HepG2 (cell line): ENCODE measurements around the gene NPEPL1. TPM values are rescaled to one million over a fixed set of nuclear protein-coding genes. Genes with fewer than 3 reads are reported as not detected.

Experiments
- ATAC-seq: fragments of 200-7000 bp; cut with Tn5 transposase; 3 replicates; pipeline ENCODE4 v1.9.1; 2020; ENCODE audit warnings: mild to moderate bottlenecking, moderate library complexity
- BruUV-seq: library from RNA; stranded (reverse); fragments of 400-500 nt; replicated peaks from 2 replicates; lab custom pipeline; 2021; lab: Mats Ljungman, UMichigan
- CTCF ChIA-PET: fragments of 300-600 bp; formaldehyde crosslinking; extraction: SDS; loops from one replicate; lab custom pipeline; 2021; ENCODE audit warnings: low total read pairs, inconsistent platforms, low intra/inter-chr PET ratio; lab: Yijun Ruan, JAX
- POLR2A ChIA-PET: fragments of 350-600 bp; sonication (Branson Sonifier 250); formaldehyde crosslinking; loops from one replicate; lab custom pipeline; 2020; ENCODE audit warnings: antibody characterized with exemption, inconsistent platforms; lab: Yijun Ruan, JAX
- DNase-seq: peaks from one replicate; pipeline ENCODE4 v3.0.0-alpha.2; 2015; ENCODE audit warnings: low spot score
- FAIRE-seq: peaks from 3 replicates; lab custom pipeline; 2011; peaks lifted over from hg19 to GRCh38; lab: Jason Lieb, UNC
- H2AFZ ChIP-seq: one replicate; pipeline ENCODE4 v1.6.1; 2011; ENCODE audit warnings: low read length, inconsistent platforms
- H3K27ac ChIP-seq: fragments of 300-600 bp; 3 replicates; pipeline ENCODE4 v1.8.0; 2011; ENCODE audit warnings: mixed run types, mild to moderate bottlenecking, mixed read lengths, low read length, inconsistent platforms; ENCODE audit not compliant: insufficient read depth; ENCODE audit errors: extremely low read length
- H3K27me3 ChIP-seq, 2 experiments: fragments of 200-600 bp in 1 of 2; 2 replicates in 1 of 2; 3 replicates in 1 of 2; pipeline versions ENCODE4 v1.6.0 to v1.8.0; 2011; ENCODE audit warnings: low read length in 2 of 2, mild to moderate bottlenecking in 2 of 2, moderate library complexity in 2 of 2, inconsistent platforms in 1 of 2; ENCODE audit not compliant: insufficient read depth in 2 of 2, control insufficient read depth in 1 of 2
- H3K36me3 ChIP-seq, 2 experiments: fragments of 200-600 bp in 1 of 2; replicated peaks in 1 of 2; 2 replicates in 1 of 2; 3 replicates in 1 of 2; pipeline versions ENCODE4 v1.5.1 to v1.8.0; 2011; ENCODE audit warnings: low read length in 2 of 2, inconsistent platforms in 1 of 2; ENCODE audit not compliant: insufficient read depth in 2 of 2, control insufficient read depth in 1 of 2
- H3K4me1 ChIP-seq: 2 replicates; pipeline ENCODE4 v1.5.1; 2012; ENCODE audit warnings: low read length, inconsistent platforms; ENCODE audit not compliant: insufficient read depth
- H3K4me2 ChIP-seq: 2 replicates; pipeline ENCODE4 v1.6.0; 2011; ENCODE audit warnings: low read depth, low read length, inconsistent platforms
- H3K4me3 ChIP-seq, 3 experiments: fragments of 200-600 bp in 1 of 3; sonication (generic), shearing (Covaris generic) in 1 of 3; replicated peaks in 1 of 3; 2 replicates each; pipeline ENCODE4 v1.5.1; 2011 to 2016; ENCODE audit warnings: low read length in 3 of 3, inconsistent platforms in 2 of 3, low read depth in 2 of 3, mild to moderate bottlenecking in 2 of 3, control low read depth in 1 of 3, mixed read lengths in 1 of 3; ENCODE audit not compliant: insufficient read depth in 1 of 3
- H3K79me2 ChIP-seq: one replicate; pipeline ENCODE4 v1.6.1; 2011; ENCODE audit warnings: low read length, inconsistent platforms; ENCODE audit not compliant: insufficient read depth
- H3K9ac ChIP-seq: 2 replicates; pipeline ENCODE4 v1.6.0; 2011; ENCODE audit warnings: mild to moderate bottlenecking, low read depth, low read length, inconsistent platforms; ENCODE audit not compliant: insufficient read depth
- H3K9me3 ChIP-seq: 2 replicates; pipeline ENCODE4 v1.5.1; 2012; ENCODE audit warnings: mild to moderate bottlenecking, low read length
- H4K20me1 ChIP-seq: 2 replicates; pipeline ENCODE4 v1.6.0; 2011; ENCODE audit warnings: inconsistent platforms, mild to moderate bottlenecking, low read length, moderate library complexity; ENCODE audit not compliant: insufficient read depth
- ARNT2 ChIP-seq: sonication (generic); formaldehyde crosslinking; IDR thresholded peaks from 2 replicates; pipeline ENCODE4 v1.8.0; 2022; ENCODE audit warnings: mild to moderate bottlenecking, low read depth, missing genetic modification reagents, moderate library complexity
- DMAP1 ChIP-seq: IDR thresholded peaks from 2 replicates; pipeline ENCODE4 v1.6.1; 2016
- FOXM1 ChIP-seq: sonication (generic); formaldehyde crosslinking; IDR thresholded peaks from 2 replicates; pipeline ENCODE4 v1.5.0; 2020; ENCODE audit warnings: missing genetic modification reagents
- HNF4A ChIP-seq: sonication (generic); formaldehyde crosslinking; IDR thresholded peaks from 2 replicates; pipeline ENCODE4 v1.4.0; 2020; ENCODE audit warnings: missing genetic modification reagents
- IRF2 ChIP-seq: IDR thresholded peaks from 2 replicates; pipeline ENCODE4 v1.6.1; 2018; ENCODE audit warnings: missing genetic modification reagents, missing compliant biosample characterization
- JARID2 ChIP-seq: sonication (generic); formaldehyde crosslinking; IDR thresholded peaks from 2 replicates; pipeline ENCODE4 v1.8.1; 2023; ENCODE audit warnings: missing genetic modification reagents, inconsistent platforms; ENCODE audit not compliant: insufficient replicate concordance
- KAT7 ChIP-seq: IDR thresholded peaks from 2 replicates; pipeline ENCODE4 v1.6.1; 2018; ENCODE audit warnings: borderline replicate concordance, missing compliant biosample characterization
- RBAK ChIP-seq: sonication (generic); formaldehyde crosslinking; IDR thresholded peaks from 2 replicates; pipeline ENCODE4 v1.5.1; 2020; ENCODE audit warnings: mild to moderate bottlenecking, missing genetic modification reagents
- TARDBP ChIP-seq: sonication (generic); formaldehyde crosslinking; IDR thresholded peaks from 2 replicates; pipeline ENCODE4 v1.8.0; 2022; ENCODE audit warnings: mild to moderate bottlenecking, missing genetic modification reagents
- ZC3H13 ChIP-seq: sonication (generic); formaldehyde crosslinking; IDR thresholded peaks from 2 replicates; pipeline ENCODE4 v1.8.1; 2023; ENCODE audit warnings: mild to moderate bottlenecking, missing genetic modification reagents, moderate library complexity
- ZNF234 ChIP-seq: sonication (generic); formaldehyde crosslinking; conservative IDR thresholded peaks from 2 replicates; pipeline ENCODE4 v1.5.1; 2020; ENCODE audit warnings: mild to moderate bottlenecking, missing genetic modification reagents
- ZNF317 ChIP-seq: sonication (generic); formaldehyde crosslinking; IDR thresholded peaks from 2 replicates; pipeline ENCODE4 v1.5.0; 2020; ENCODE audit warnings: mild to moderate bottlenecking, missing genetic modification reagents
- ZNF616 ChIP-seq: sonication (generic); formaldehyde crosslinking; IDR thresholded peaks from 2 replicates; pipeline ENCODE4 v1.5.0; 2020; ENCODE audit warnings: low read depth, mild to moderate bottlenecking, missing genetic modification reagents
- WGBS: methylation state at CpG from one replicate; pipeline ENCODE4 v1.1.6; 2017; ENCODE audit warnings: low lambda C conversion rate; 5-methylcytosine and 5-hydroxymethylcytosine counted together
- in situ Hi-C: cut with HindIII; loops from 2 replicates; pipeline ENCODE4 v1.10.0; 2017; ENCODE audit warnings: low pct_unique_long_range_greater_than_20kb; ENCODE audit not compliant: extremely low pct_ligation_motif_present
- intact Hi-C: fragments of 100-400 bp; cut with micrococcal nuclease; formaldehyde crosslinking; loops from one replicate; pipeline ENCODE4 v1.10.0; 2022; ENCODE audit not compliant: unreplicated experiment
- polyA plus RNA-seq, 8 experiments: library from polyadenylated mRNA; depleted of rRNA in 3 of 8; stranded (reverse) in 7 of 8; unstranded in 1 of 8; fragments of >200 nt; fragmentation: Illumina TruSeq in 4 of 8; extraction: Trizol in 4 of 8; gene quantifications; 2 replicates each; pipeline versions ENCODE4 v1.2.1 to v1.2.3, GENCODE V29; 2011 to 2016; ENCODE audit warnings: low read depth in 4 of 8, missing spikeins in 1 of 8, mixed read lengths in 1 of 8; ENCODE audit not compliant: insufficient read depth in 1 of 8
- total RNA-seq, 5 experiments: library from RNA; depleted of rRNA; stranded (reverse); fragments of >200 nt; fragmentation: Illumina TruSeq; extraction: Trizol; gene quantifications; 2 replicates each; pipeline ENCODE4 v1.2.3, GENCODE V29; 2016; ENCODE audit warnings: low read depth in 1 of 5
- TF ChIP-seq, protein P1 (sequence below): sonication (generic); formaldehyde crosslinking; IDR thresholded peaks from 2 replicates; pipeline ENCODE4 v1.8.0; 2022; ENCODE audit warnings: mild to moderate bottlenecking, missing genetic modification reagents; ENCODE audit not compliant: insufficient replicate concordance
- TF ChIP-seq, protein P2 (sequence below): sonication (generic); formaldehyde crosslinking; IDR thresholded peaks from 2 replicates; pipeline ENCODE4 v1.4.0; 2020; ENCODE audit warnings: low read depth, missing genetic modification reagents
- TF ChIP-seq, protein P3 (sequence below): sonication (generic); formaldehyde crosslinking; IDR thresholded peaks from 2 replicates; pipeline ENCODE4 v1.5.0; 2020; ENCODE audit warnings: mild to moderate bottlenecking, missing genetic modification reagents

Gene NPEPL1
- total and polyA plus RNA-seq, 2 of the 13 experiments (the other 11 are each of a cell fraction or from before 2014, with no cell fraction given), result 4.1 to 7.5 TPM

DNA sequence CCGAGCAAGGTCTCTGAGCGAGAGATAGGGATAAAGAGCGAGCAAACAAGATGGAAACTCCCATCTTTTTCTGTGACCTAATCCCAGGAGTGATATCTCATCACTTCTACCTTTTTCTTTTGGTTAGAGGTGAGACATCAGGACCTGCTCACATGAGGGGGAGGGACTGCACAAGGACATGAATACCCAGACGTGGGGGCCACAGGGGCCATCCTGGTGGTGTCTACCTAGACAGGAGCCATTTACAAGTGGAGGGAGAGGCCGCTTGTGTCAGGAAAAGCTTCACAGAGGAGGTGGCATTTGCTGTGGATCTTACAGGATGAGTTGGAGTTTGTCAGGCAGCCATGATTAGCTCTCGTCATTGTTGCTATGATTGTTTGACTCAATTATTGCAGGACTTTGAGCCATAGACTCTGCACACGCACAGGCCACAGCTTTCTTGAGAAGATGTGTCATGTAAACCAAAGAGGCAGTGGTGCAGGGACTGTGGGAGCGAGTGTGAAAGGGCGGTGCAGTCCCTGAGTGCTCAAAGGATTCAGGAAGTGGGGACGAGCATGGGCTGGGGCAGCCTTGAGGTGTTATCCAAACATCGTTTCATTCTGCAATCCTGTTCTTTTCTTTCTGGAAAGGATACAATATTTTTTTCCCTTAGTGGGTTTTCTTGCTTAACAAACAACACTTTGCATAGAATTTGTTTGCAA is 7.7 kb downstream of the NPEPL1 start (continued):
- TF ChIP-seq, protein P1, sequence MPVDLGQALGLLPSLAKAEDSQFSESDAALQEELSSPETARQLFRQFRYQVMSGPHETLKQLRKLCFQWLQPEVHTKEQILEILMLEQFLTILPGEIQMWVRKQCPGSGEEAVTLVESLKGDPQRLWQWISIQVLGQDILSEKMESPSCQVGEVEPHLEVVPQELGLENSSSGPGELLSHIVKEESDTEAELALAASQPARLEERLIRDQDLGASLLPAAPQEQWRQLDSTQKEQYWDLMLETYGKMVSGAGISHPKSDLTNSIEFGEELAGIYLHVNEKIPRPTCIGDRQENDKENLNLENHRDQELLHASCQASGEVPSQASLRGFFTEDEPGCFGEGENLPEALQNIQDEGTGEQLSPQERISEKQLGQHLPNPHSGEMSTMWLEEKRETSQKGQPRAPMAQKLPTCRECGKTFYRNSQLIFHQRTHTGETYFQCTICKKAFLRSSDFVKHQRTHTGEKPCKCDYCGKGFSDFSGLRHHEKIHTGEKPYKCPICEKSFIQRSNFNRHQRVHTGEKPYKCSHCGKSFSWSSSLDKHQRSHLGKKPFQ (CRISPR knock-in tag), result no peak
- TF ChIP-seq KAT7 (CRISPR knock-in tag) (no peak), DMAP1 (CRISPR knock-in tag) (no peak), HNF4A (CRISPR knock-in tag) (no peak), RBAK (no peak), ZC3H13 (CRISPR knock-in tag) (no peak)

DNA sequence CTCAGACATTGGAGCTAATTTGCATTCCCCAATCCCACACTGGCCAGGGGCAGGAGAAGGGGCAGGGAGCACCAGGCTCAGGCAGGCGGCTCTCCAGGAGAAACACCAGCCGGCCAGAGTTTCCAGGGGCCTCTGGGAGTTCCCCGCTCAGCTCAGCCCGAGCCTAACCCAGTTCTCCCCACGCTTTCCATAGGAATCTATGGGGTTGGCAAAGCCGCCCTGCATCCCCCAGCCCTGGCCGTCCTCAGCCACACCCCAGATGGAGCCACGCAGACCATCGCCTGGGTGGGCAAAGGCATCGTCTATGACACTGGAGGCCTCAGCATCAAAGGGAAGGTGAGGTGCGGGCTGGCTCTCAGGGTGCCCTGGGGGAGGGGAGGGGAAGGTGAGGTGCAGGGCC is 8.2 kb downstream of the NPEPL1 start:
- Histone ChIP-seq H3K79me2 (no peaks in the 10 kb centered on the region), H3K27ac (no peak overlapping the region), H3K4me3 (no peak overlapping the region), H3K9me3 (no peaks in the 10 kb centered on the region), H3K4me1 (no peaks in the 10 kb centered on the region), H3K27me3 (no peaks in the 10 kb centered on the region), H3K36me3 (peaks cover 21 to 33% of the 10 kb centered on the region in 2 experiments; a peak in 4 of 5 replicates), H3K4me2 (no peak overlapping the region), H3K9ac (no peak overlapping the region), H2AFZ (no peak overlapping the region), H4K20me1 (no peaks in the 10 kb centered on the region; the same call in 1 of the 2 replicates)
- ChIA-PET POLR2A (no interaction called here), CTCF (no interaction called here)
- no peak for DNase-seq
- no peak for FAIRE-seq
- 94% methylated on average over 11 of the region's 11 CpGs for WGBS
- BruUV-seq, result no TSS peak
- in situ Hi-C loops, result no loop called here
- intact Hi-C loops, result no loop called here
- ATAC-seq, result no peak
- TF ChIP-seq IRF2 (CRISPR knock-in tag) (no peak), TARDBP (CRISPR knock-in tag) (no peak), ZNF234 (no peak), ARNT2 (no peak), FOXM1 (CRISPR knock-in tag) (no peak), ZNF616 (no peak), JARID2 (CRISPR knock-in tag) (no peak), ZNF317 (CRISPR knock-in tag) (no peak)
- TF ChIP-seq, protein P2, sequence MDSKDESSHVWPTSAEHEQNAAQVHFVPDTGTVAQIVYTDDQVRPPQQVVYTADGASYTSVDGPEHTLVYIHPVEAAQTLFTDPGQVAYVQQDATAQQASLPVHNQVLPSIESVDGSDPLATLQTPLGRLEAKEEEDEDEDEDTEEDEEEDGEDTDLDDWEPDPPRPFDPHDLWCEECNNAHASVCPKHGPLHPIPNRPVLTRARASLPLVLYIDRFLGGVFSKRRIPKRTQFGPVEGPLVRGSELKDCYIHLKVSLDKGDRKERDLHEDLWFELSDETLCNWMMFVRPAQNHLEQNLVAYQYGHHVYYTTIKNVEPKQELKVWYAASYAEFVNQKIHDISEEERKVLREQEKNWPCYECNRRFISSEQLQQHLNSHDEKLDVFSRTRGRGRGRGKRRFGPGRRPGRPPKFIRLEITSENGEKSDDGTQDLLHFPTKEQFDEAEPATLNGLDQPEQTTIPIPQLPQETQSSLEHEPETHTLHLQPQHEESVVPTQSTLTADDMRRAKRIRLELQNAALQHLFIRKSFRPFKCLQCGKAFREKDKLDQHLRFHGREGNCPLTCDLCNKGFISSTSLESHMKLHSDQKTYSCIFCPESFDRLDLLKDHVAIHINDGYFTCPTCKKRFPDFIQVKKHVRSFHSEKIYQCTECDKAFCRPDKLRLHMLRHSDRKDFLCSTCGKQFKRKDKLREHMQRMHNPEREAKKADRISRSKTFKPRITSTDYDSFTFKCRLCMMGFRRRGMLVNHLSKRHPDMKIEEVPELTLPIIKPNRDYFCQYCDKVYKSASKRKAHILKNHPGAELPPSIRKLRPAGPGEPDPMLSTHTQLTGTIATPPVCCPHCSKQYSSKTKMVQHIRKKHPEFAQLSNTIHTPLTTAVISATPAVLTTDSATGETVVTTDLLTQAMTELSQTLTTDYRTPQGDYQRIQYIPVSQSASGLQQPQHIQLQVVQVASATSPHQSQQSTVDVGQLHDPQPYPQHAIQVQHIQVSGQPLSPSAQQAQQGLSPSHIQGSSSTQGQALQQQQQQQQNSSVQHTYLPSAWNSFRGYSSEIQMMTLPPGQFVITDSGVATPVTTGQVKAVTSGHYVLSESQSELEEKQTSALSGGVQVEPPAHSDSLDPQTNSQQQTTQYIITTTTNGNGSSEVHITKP (CRISPR knock-in tag), result no peak
- TF ChIP-seq, protein P3, sequence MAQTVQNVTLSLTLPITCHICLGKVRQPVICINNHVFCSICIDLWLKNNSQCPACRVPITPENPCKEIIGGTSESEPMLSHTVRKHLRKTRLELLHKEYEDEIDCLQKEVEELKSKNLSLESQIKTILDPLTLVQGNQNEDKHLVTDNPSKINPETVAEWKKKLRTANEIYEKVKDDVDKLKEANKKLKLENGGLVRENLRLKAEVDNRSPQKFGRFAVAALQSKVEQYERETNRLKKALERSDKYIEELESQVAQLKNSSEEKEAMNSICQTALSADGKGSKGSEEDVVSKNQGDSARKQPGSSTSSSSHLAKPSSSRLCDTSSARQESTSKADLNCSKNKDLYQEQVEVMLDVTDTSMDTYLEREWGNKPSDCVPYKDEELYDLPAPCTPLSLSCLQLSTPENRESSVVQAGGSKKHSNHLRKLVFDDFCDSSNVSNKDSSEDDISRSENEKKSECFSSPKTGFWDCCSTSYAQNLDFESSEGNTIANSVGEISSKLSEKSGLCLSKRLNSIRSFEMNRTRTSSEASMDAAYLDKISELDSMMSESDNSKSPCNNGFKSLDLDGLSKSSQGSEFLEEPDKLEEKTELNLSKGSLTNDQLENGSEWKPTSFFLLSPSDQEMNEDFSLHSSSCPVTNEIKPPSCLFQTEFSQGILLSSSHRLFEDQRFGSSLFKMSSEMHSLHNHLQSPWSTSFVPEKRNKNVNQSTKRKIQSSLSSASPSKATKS (CRISPR knock-in tag), result no peak
